Nephron progenitor cell (in vitro differentiated cells): ENCODE measurements around the gene HNF4A.
A peak's percentile ranks its signal among the peaks of the same experiment; 100 is the strongest.

Experiments
- DNase-seq: peaks from one replicate; pipeline ENCODE4 v3.0.0; 2021
- H3K27ac Mint-ChIP-seq: 2 replicates; pipeline ENCODE4 v1.8.0; 2021; ENCODE audit warnings: mild to moderate bottlenecking, moderate library complexity, mixed read lengths
- H3K27me3 Mint-ChIP-seq: 2 replicates; pipeline ENCODE4 v1.8.0; 2021; ENCODE audit warnings: mild to moderate bottlenecking, low read depth, mixed read lengths; ENCODE audit not compliant: poor library complexity
- H3K36me3 Mint-ChIP-seq: 2 replicates; pipeline ENCODE4 v1.8.0; 2021; ENCODE audit warnings: low read depth, mixed read lengths
- H3K4me1 Mint-ChIP-seq: 2 replicates; pipeline ENCODE4 v1.8.0; 2021; ENCODE audit warnings: mixed read lengths
- H3K4me3 Mint-ChIP-seq: 2 replicates; pipeline ENCODE4 v1.8.0; 2021; ENCODE audit warnings: mild to moderate bottlenecking, moderate library complexity, mixed read lengths
- H3K9me3 Mint-ChIP-seq: 2 replicates; pipeline ENCODE4 v1.8.0; 2021; ENCODE audit warnings: mild to moderate bottlenecking, moderate library complexity, mixed read lengths
- CTCF ChIP-seq: fragments of 200-600 bp; sonication (generic); IDR thresholded peaks from 2 replicates; pipeline ENCODE4 v1.5.0; 2021; ENCODE audit warnings: antibody characterized with exemption

The HNF4A gene

GRCh38 chr20:44459271-44459670, 103.8 kb downstream of the HNF4A start:
- Mint-ChIP-seq H3K9me3 (no peaks in the 10 kb centered on the region), H3K4me3 (no peak overlapping the region), H3K4me1 (no peaks in the 10 kb centered on the region), H3K27me3 (peaks cover 8% of the 10 kb centered on the region), H3K36me3 (no peaks in the 10 kb centered on the region), H3K27ac (no peak overlapping the region)
- TF ChIP-seq CTCF, result no peak
- no peak for DNase-seq

- TF ChIP-seq CTCF, result peak; percentile 21
- Mint-ChIP-seq H3K9me3 (no peaks in the 10 kb centered on the region), H3K27ac (no peak overlapping the region), H3K4me3 (no peak overlapping the region), H3K4me1 (no peaks in the 10 kb centered on the region), H3K27me3 (peaks cover 9% of the 10 kb centered on the region), H3K36me3 (no peaks in the 10 kb centered on the region)
- no peak for DNase-seq
Measured at GRCh38 chr20:44460795-44461141, 105.3 kb downstream of the HNF4A start.

- H3K36me3 Mint-ChIP-seq, result no peaks in the 10 kb centered on the region
- DNase-seq, result no peak
- TF ChIP-seq CTCF, result peak; percentile 0
- H3K4me3 Mint-ChIP-seq, result no peak overlapping the region
- no peaks in the 10 kb centered on the region for H3K4me1 Mint-ChIP-seq
- no peaks in the 10 kb centered on the region for H3K9me3 Mint-ChIP-seq
- no peak overlapping the region for H3K27ac Mint-ChIP-seq
- peaks cover 13% of the 10 kb centered on the region for H3K27me3 Mint-ChIP-seq
Measured at GRCh38 chr20:44461142-44461802, 105.8 kb downstream of the HNF4A start.

GRCh38 chr20:44461803-44462174, 106.3 kb downstream of the HNF4A start:
- Mint-ChIP-seq H3K36me3 (no peaks in the 10 kb centered on the region), H3K4me1 (no peaks in the 10 kb centered on the region), H3K27ac (no peak overlapping the region), H3K4me3 (no peak overlapping the region), H3K27me3 (peaks cover 13% of the 10 kb centered on the region), H3K9me3 (no peaks in the 10 kb centered on the region)
- no peak for DNase-seq
- TF ChIP-seq CTCF, result no peak

- peaks cover 8% of the 10 kb centered on the region for H3K4me1 Mint-ChIP-seq
- no peak for TF ChIP-seq CTCF
- no peaks in the 10 kb centered on the region for H3K9me3 Mint-ChIP-seq
- no peak overlapping the region for H3K27ac Mint-ChIP-seq
- no peak for DNase-seq
- H3K4me3 Mint-ChIP-seq, result no peak overlapping the region
- H3K27me3 Mint-ChIP-seq, result peaks cover 13% of the 10 kb centered on the region
- no peaks in the 10 kb centered on the region for H3K36me3 Mint-ChIP-seq
Measured at GRCh38 chr20:44463466-44463865, 108.0 kb downstream of the HNF4A start.

GRCh38 chr20:44464514-44464913, 109.0 kb downstream of the HNF4A start:
- no peak overlapping the region for H3K27ac Mint-ChIP-seq
- no peak for DNase-seq
- peaks cover 20% of the 10 kb centered on the region for H3K27me3 Mint-ChIP-seq
- no peak for TF ChIP-seq CTCF
- H3K36me3 Mint-ChIP-seq, result no peaks in the 10 kb centered on the region
- H3K4me3 Mint-ChIP-seq, result no peak overlapping the region
- peaks cover 8% of the 10 kb centered on the region for H3K4me1 Mint-ChIP-seq
- no peaks in the 10 kb centered on the region for H3K9me3 Mint-ChIP-seq
